Measurements from ENCODE around the gene EXOC8. TPM values are rescaled to one million over a fixed set of nuclear protein-coding genes. Genes with fewer than 3 reads are reported as not detected.

The EXOC8 gene
- total and polyA plus RNA-seq, 2 donors (not counting 3 experiments of a cell fraction or from before 2014, with no cell fraction given), result 2.8 to 13.2 TPM

- CTCF ChIA-PET, result interaction anchor here (2.1 kb wide), 1 partner anchor 13 kb away, joined by 5 read pairs; no protein-coding TSS in a partner anchor
- FAIRE-seq, result no peak
- Histone ChIP-seq H2AFZ (ENCODE audit: low read depth, low read length) (no peak overlapping the region), H3K36me3 (ENCODE audit: control insufficient read depth in 2 of 2, extremely low read depth in 1 of 2, insufficient read depth in 2 of 2, low read length in 2 of 2) (no peaks in the 10 kb centered on the region), H3K9me1 (replicated peaks; ENCODE audit: control insufficient read depth, extremely low read depth, insufficient read depth, low read length) (no peaks in the 10 kb centered on the region), H3K9ac (replicated peaks; ENCODE audit: extremely low read depth, insufficient read depth, low read length) (no peak overlapping the region), H3K79me2 (ENCODE audit: control insufficient read depth, insufficient read depth, low read length) (peaks cover 72% of the 10 kb centered on the region), H3K4me1 (ENCODE audit: control insufficient read depth, extremely low read depth, insufficient read depth, low read length) (peaks cover 14% of the 10 kb centered on the region), H3K27ac (ENCODE audit: insufficient read depth, low read depth, low read length) (no peak overlapping the region), H4K20me1 (replicated peaks; ENCODE audit: control insufficient read depth, extremely low read depth, insufficient read depth, low read length) (no peaks in the 10 kb centered on the region), H3K4me3 (replicated peaks in 1 of 3; ENCODE audit: insufficient read depth in 1 of 3, low read depth in 1 of 3, low read length in 3 of 3) (no peak overlapping the region), H3K4me2 (ENCODE audit: insufficient read depth, low read length) (no peak overlapping the region), H3K9me3 (replicated peaks; ENCODE audit: control insufficient read depth, insufficient read depth, low read length) (no peaks in the 10 kb centered on the region), H3K27me3 (ENCODE audit: control insufficient read depth in 2 of 2, insufficient read depth in 2 of 2, low read length in 2 of 2) (no peaks in the 10 kb centered on the region)
- TF ChIP-seq MAX (IDR thresholded peaks at IDR 0.05; ENCODE audit: insufficient read depth, insufficient read length), result no peak
- no peak for TF ChIP-seq MYC (IDR thresholded peaks at IDR 0.05; ENCODE audit: low read depth, low read length)
- TF ChIP-seq CTCF (IDR thresholded peaks at IDR 0.05; ENCODE audit: extremely low read depth in 1 of 2, insufficient read depth in 1 of 2, low read depth in 1 of 2, low read length in 2 of 2), result no peak
- no peak for TF ChIP-seq FOS (IDR thresholded peaks at IDR 0.05; ENCODE audit: borderline replicate concordance, insufficient read depth, low read length)
- DNase-seq (ENCODE audit: low read depth, low spot score), result no peak
- no TSS peak for BruUV-seq (replicated peaks)
- intact Hi-C loops (cut with micrococcal nuclease), result no loop called here
- dilution Hi-C loops (cut with MboI; ENCODE audit: extremely low pct_ligation_motif_present, low sequenced_read_pairs), result no loop called here
- POLR2A ChIA-PET, result no interaction called here
These were observed 44.1 kb upstream of the EXOC8 start for GRCh38 chr1:231381729-231382128.

- no peaks in the 10 kb centered on the region for H3K27me3 ChIP-seq (ENCODE audit: control insufficient read depth in 2 of 2, insufficient read depth in 2 of 2, low read length in 2 of 2)
- H2AFZ ChIP-seq (ENCODE audit: low read depth, low read length), result no peak overlapping the region
- no peak overlapping the region for H3K4me2 ChIP-seq (ENCODE audit: insufficient read depth, low read length)
- DNase-seq (ENCODE audit: low read depth, low spot score), result no peak
- BruUV-seq (replicated peaks), result no TSS peak
- TF ChIP-seq POLR2AphosphoS5 (IDR thresholded peaks at IDR 0.05; ENCODE audit: insufficient read depth, low read depth, low read length) (no peak), JUN (IDR thresholded peaks at IDR 0.05; ENCODE audit: borderline replicate concordance, insufficient read depth, insufficient read length, low read depth) (no peak), FOS (IDR thresholded peaks at IDR 0.05; ENCODE audit: borderline replicate concordance, insufficient read depth, low read length) (no peak), MYC (IDR thresholded peaks at IDR 0.05; ENCODE audit: low read depth, low read length) (no peak), MAX (IDR thresholded peaks at IDR 0.05; ENCODE audit: insufficient read depth, insufficient read length) (no peak), CTCF (IDR thresholded peaks at IDR 0.05; ENCODE audit: extremely low read depth in 1 of 2, insufficient read depth in 1 of 2, low read depth in 1 of 2, low read length in 2 of 2) (no peak), GATA2 (IDR thresholded peaks at IDR 0.05; ENCODE audit: insufficient read depth, insufficient read length, low read depth, low read length) (no peak), POLR2A (IDR thresholded peaks at IDR 0.05; ENCODE audit: low read depth, low read length) (no peak), EZH2 (IDR thresholded peaks at IDR 0.05; ENCODE audit: borderline replicate concordance, low read depth, low read length, severe bottlenecking) (no peak)
- H3K9me3 ChIP-seq (replicated peaks; ENCODE audit: control insufficient read depth, insufficient read depth, low read length), result no peaks in the 10 kb centered on the region
- dilution Hi-C loops (cut with MboI; ENCODE audit: extremely low pct_ligation_motif_present, low sequenced_read_pairs) (no loop called here), intact Hi-C loops (cut with micrococcal nuclease) (loop anchor here (1.0 kb wide), 1 partner anchor 8 kb away; no protein-coding TSS in a partner anchor)
- H3K4me3 ChIP-seq (replicated peaks in 1 of 3; ENCODE audit: insufficient read depth in 1 of 3, low read depth in 1 of 3, low read length in 3 of 3), result no peak overlapping the region
- peaks cover 20% of the 10 kb centered on the region for H3K4me1 ChIP-seq (ENCODE audit: control insufficient read depth, extremely low read depth, insufficient read depth, low read length)
- H3K27ac ChIP-seq (ENCODE audit: insufficient read depth, low read depth, low read length), result no peak overlapping the region
- peaks cover 54% of the 10 kb centered on the region for H3K79me2 ChIP-seq (ENCODE audit: control insufficient read depth, insufficient read depth, low read length)
- H3K9me1 ChIP-seq (replicated peaks; ENCODE audit: control insufficient read depth, extremely low read depth, insufficient read depth, low read length), result no peaks in the 10 kb centered on the region
- no peaks in the 10 kb centered on the region for H3K36me3 ChIP-seq (ENCODE audit: control insufficient read depth in 2 of 2, extremely low read depth in 1 of 2, insufficient read depth in 2 of 2, low read length in 2 of 2)
- H4K20me1 ChIP-seq (replicated peaks; ENCODE audit: control insufficient read depth, extremely low read depth, insufficient read depth, low read length), result no peaks in the 10 kb centered on the region
- no peak for FAIRE-seq
- POLR2A ChIA-PET, result no interaction called here
- CTCF ChIA-PET, result interaction anchor here (1.1 kb wide), 1 partner anchor 9 kb away, joined by 3 read pairs; no protein-coding TSS in a partner anchor
- H3K9ac ChIP-seq (replicated peaks; ENCODE audit: extremely low read depth, insufficient read depth, low read length), result no peak overlapping the region
These were observed 39.4 kb upstream of the EXOC8 start for GRCh38 chr1:231376875-231377549.

All from endothelial cell of umbilical vein (primary cell).